ENCODE results near the gene PCNT. TPM values are rescaled to one million over a fixed set of nuclear protein-coding genes. Genes with fewer than 3 reads are reported as not detected.
"Not testable (repeated sequence)": the region's sequence is repeated elsewhere in the genome, so short reads cannot be mapped to it uniquely, and the experiment has no call there.

Gene PCNT
- total and polyA plus RNA-seq, 9 of the 15 experiments (the other 6 are each of a cell fraction or from before 2014, with no cell fraction given): 9.1 to 53.5 (median 31.3) TPM

DNA sequence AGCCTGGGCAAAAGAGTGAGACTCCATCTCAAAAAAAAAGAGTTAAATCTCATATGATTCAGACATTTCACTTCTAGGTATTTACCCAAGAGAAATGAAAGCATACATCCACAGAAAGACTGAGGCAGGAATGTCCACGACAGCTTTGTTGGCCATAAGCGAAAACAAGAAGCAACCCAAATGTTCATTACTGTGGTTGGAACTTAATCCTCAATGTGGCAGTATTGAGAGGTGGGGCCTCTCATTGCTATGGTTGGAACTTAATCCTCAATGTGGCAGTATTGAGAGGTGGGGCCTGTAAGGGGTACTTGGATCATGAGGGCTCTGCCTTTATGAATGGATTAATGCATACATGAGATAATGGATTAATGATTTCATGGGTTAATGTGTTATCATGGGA lies 15.5 kb upstream of the PCNT start:
- Histone ChIP-seq H2AFZ (ENCODE audit: low read depth, low read length) (no peak overlapping the region), H3K79me2 (ENCODE audit: control insufficient read depth, insufficient read depth, low read length) (no peaks in the 10 kb centered on the region), H3K9me1 (ENCODE audit: control insufficient read depth, insufficient read depth, low read length) (no peaks in the 10 kb centered on the region), H3K9ac (ENCODE audit: insufficient read depth in 1 of 2, low read depth in 2 of 2, low read length in 2 of 2) (no peak overlapping the region), H3K27ac (ENCODE audit: extremely low read depth, low read depth, low read length) (no peak overlapping the region), H3K4me3 (no peak overlapping the region), H3K9me3 (replicated peaks; ENCODE audit: control insufficient read depth, insufficient read depth, low read depth, low read length) (no peaks in the 10 kb centered on the region), H3K4me2 (ENCODE audit: insufficient read depth, low read length) (no peak overlapping the region), H3K4me1 (replicated peaks in 1 of 2; ENCODE audit: control insufficient read depth in 2 of 2, insufficient read depth in 2 of 2, low read length in 2 of 2) (0 out of 5 replicates have a peak, but pooled peaks cover 0 to 3% of the 10 kb centered on the region in 2 experiments), H3K36me3 (ENCODE audit: control insufficient read depth, insufficient read depth, low read length) (peaks cover 59% of the 10 kb centered on the region), H4K20me1 (replicated peaks; ENCODE audit: control insufficient read depth, insufficient read depth, low read length) (no peaks in the 10 kb centered on the region), H3K27me3 (ENCODE audit: control insufficient read depth in 2 of 2, insufficient read depth in 2 of 2, low read length in 2 of 2) (no peaks in the 10 kb centered on the region)
- ChIA-PET POLR2A (interaction anchor here (1.0 kb wide), 1 partner anchor 15 kb away, joined by 3 read pairs; no protein-coding TSS in a partner anchor), CTCF (ENCODE audit: low intra/inter-chr PET ratio) (no interaction called here)
- DNase-seq (ENCODE audit: extremely low read depth in 1 of 4, low spot score in 3 of 4) (no peak), FAIRE-seq (no peak), ATAC-seq (no peak)
- intact Hi-C loops (cut with micrococcal nuclease) (no loop called here), in situ Hi-C loops (cut with MboI) (no loop called here)
- WGBS (ENCODE audit: insufficient coverage, low coverage, missing lambda C conversion rate): 92% methylated on average over 2 of the region's 2 CpGs
- TF ChIP-seq, protein P1, sequence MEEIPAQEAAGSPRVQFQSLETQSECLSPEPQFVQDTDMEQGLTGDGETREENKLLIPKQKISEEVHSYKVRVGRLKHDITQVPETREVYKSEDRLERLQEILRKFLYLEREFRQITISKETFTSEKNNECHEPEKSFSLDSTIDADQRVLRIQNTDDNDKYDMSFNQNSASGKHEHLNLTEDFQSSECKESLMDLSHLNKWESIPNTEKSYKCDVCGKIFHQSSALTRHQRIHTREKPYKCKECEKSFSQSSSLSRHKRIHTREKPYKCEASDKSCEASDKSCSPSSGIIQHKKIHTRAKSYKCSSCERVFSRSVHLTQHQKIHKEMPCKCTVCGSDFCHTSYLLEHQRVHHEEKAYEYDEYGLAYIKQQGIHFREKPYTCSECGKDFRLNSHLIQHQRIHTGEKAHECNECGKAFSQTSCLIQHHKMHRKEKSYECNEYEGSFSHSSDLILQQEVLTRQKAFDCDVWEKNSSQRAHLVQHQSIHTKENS (CRISPR knock-in tag; IDR thresholded peaks at IDR 0.05): no peak
- TF ChIP-seq ZNF146 (CRISPR knock-in tag; IDR thresholded peaks at IDR 0.05; ENCODE audit: unreplicated experiment) (no peak), ATF7 (IDR thresholded peaks at IDR 0.05) (no peak), NBN (IDR thresholded peaks at IDR 0.05; ENCODE audit: low read depth) (no peak), ILK (tag; IDR thresholded peaks at IDR 0.05; ENCODE audit: borderline replicate concordance, low read depth) (no peak), ZNF507 (tag; conservative IDR thresholded peaks at IDR 0.05) (no peak), ZC3H11A (IDR thresholded peaks at IDR 0.05; ENCODE audit: low read depth, low read length) (no peak), CBFA2T2 (conservative IDR thresholded peaks at IDR 0.05) (no peak), HEY1 (CRISPR knock-in tag; IDR thresholded peaks at IDR 0.05; ENCODE audit: borderline replicate concordance) (no peak)
- BruUV-seq (replicated peaks): no TSS peak

DNA sequence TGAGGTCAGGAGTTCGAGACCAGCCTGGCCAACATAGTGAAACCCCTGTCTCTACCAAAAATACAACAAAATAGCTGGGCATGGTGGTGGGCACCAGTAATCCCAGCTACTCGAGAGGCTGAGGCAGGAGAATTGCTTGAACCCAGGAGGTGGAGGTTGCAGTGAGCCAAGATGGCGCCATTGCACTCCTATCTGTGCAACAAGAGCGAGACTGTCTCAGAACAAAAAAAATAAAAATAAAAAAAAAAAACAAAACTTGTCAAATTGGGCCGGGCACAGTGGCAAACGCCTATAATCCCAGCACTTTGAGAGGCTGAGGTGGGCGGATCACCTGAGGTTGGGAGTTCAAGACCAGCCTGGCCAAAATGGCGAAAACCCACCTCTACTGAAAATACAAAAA lies 13.7 kb upstream of the PCNT start:
- CTCF ChIA-PET (ENCODE audit: low intra/inter-chr PET ratio); BruUV-seq (replicated peaks); H3K27me3 ChIP-seq (ENCODE audit: control insufficient read depth in 2 of 2, insufficient read depth in 2 of 2, low read length in 2 of 2); H3K9me1 ChIP-seq (ENCODE audit: control insufficient read depth, insufficient read depth, low read length); H3K9me3 ChIP-seq (replicated peaks; ENCODE audit: control insufficient read depth, insufficient read depth, low read depth, low read length); ATAC-seq; DNase-seq (ENCODE audit: extremely low read depth in 1 of 4, low spot score in 3 of 4); intact Hi-C loops (cut with micrococcal nuclease); H3K79me2 ChIP-seq (ENCODE audit: control insufficient read depth, insufficient read depth, low read length); FAIRE-seq; H3K9ac ChIP-seq (ENCODE audit: insufficient read depth in 1 of 2, low read depth in 2 of 2, low read length in 2 of 2); H4K20me1 ChIP-seq (replicated peaks; ENCODE audit: control insufficient read depth, insufficient read depth, low read length); H3K4me2 ChIP-seq (ENCODE audit: insufficient read depth, low read length); H3K4me3 ChIP-seq; H3K4me1 ChIP-seq (replicated peaks in 1 of 2; ENCODE audit: control insufficient read depth in 2 of 2, insufficient read depth in 2 of 2, low read length in 2 of 2); H2AFZ ChIP-seq (ENCODE audit: low read depth, low read length); in situ Hi-C loops (cut with MboI); H3K27ac ChIP-seq (ENCODE audit: extremely low read depth, low read depth, low read length): not testable (repeated sequence)
- WGBS (ENCODE audit: insufficient coverage, low coverage, missing lambda C conversion rate): 97% methylated on average over 8 of the region's 8 CpGs
- H3K36me3 ChIP-seq (ENCODE audit: control insufficient read depth, insufficient read depth, low read length): peaks cover 62% of the 10 kb centered on the region; the same call in 2 of the 3 replicates
- POLR2A ChIA-PET: interaction anchor here (1.6 kb wide), 1 partner anchor 18 kb away, joined by 5 read pairs; no protein-coding TSS in a partner anchor
